ENCODE data around the gene GALNT10.

The GALNT10 gene

DNA sequence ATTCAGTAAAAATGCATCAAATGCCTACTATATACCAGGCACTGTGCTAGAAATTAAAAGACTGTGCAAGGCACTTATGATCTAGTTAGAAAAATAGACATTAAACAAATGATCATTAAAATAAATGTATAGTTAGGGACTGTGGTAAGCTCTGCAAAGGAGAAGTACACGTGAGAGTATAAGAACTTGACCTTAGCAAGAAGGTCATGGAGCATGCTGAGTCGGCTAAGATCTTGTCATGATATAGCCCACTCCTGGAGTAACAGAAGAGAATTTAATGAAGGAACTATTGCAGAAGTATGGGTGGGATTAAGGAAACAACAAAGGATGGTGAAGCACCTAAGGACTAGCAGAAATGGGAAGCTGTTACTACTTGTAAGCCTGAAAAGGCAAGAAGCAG is 231.8 kb downstream of the GALNT10 start:
- Histone ChIP-seq H3K9me3 (ENCODE audit: control insufficient read depth, insufficient read depth, low read depth, low read length) (no peaks in the 10 kb centered on the region), H3K9ac (ENCODE audit: low read length) (no peak overlapping the region), H3K27ac (ENCODE audit: low read depth, low read length) (no peak overlapping the region), H3K4me1 (ENCODE audit: control insufficient read depth, insufficient read depth, low read length) (no peaks in the 10 kb centered on the region), H3K4me3 (ENCODE audit: low read depth, low read length) (no peak overlapping the region), H3K27me3 (ENCODE audit: control insufficient read depth, insufficient read depth, low read length) (no peaks in the 10 kb centered on the region), H3K36me3 (ENCODE audit: control insufficient read depth, insufficient read depth, low read length) (no peaks in the 10 kb centered on the region)

DNA sequence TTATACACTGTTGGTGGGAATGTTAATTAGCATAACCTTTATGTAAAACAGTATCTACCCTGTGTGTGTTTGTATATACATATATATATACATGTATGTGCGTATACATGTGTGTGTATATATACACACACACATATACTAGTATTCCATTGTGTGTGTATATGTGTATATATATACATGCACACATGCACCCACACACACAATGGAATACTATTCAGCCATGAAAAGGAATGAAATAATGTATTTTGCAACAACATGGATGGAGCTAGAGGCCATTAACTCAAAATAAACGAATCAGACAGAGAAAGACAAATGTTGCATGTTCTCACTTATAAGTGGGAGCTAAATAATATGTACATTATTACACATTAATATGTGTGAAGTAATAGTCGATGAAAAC is 237.7 kb downstream of the GALNT10 start:
- no peaks in the 10 kb centered on the region for H3K36me3 ChIP-seq (ENCODE audit: control insufficient read depth, insufficient read depth, low read length)
- H3K9me3 ChIP-seq (ENCODE audit: control insufficient read depth, insufficient read depth, low read depth, low read length): no peaks in the 10 kb centered on the region
- no peak overlapping the region for H3K9ac ChIP-seq (ENCODE audit: low read length)
- H3K27ac ChIP-seq (ENCODE audit: low read depth, low read length): no peak overlapping the region
- no peak overlapping the region for H3K4me3 ChIP-seq (ENCODE audit: low read depth, low read length)
- no peaks in the 10 kb centered on the region for H3K27me3 ChIP-seq (ENCODE audit: control insufficient read depth, insufficient read depth, low read length)
- no peaks in the 10 kb centered on the region for H3K4me1 ChIP-seq (ENCODE audit: control insufficient read depth, insufficient read depth, low read length)

DNA sequence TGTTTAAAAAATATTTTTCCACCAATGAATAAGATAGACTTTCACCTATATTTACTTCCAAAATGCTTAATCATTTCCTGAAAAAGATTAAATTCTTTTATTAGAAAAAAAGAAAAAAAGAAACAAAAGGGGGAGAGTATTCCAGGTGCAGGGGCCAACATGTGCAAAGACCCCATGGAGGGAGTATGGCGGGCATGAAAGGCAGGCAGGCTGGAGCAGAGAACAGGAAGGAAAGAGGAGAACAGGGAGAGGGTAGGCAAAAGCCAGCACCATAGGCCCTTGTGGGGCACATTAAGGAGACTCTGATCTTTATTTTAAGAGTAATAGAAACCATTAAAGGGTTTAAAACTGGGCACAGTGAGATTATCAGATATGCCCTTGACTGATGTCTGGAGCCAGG is 238.8 kb downstream of the GALNT10 start:
- Histone ChIP-seq H3K9me3 (ENCODE audit: control insufficient read depth, insufficient read depth, low read depth, low read length) (no peaks in the 10 kb centered on the region), H3K4me1 (ENCODE audit: control insufficient read depth, insufficient read depth, low read length) (no peaks in the 10 kb centered on the region), H3K36me3 (ENCODE audit: control insufficient read depth, insufficient read depth, low read length) (no peaks in the 10 kb centered on the region), H3K27me3 (ENCODE audit: control insufficient read depth, insufficient read depth, low read length) (no peaks in the 10 kb centered on the region), H3K4me3 (ENCODE audit: low read depth, low read length) (no peak overlapping the region), H3K9ac (ENCODE audit: low read length) (no peak overlapping the region), H3K27ac (ENCODE audit: low read depth, low read length) (no peak overlapping the region)

DNA sequence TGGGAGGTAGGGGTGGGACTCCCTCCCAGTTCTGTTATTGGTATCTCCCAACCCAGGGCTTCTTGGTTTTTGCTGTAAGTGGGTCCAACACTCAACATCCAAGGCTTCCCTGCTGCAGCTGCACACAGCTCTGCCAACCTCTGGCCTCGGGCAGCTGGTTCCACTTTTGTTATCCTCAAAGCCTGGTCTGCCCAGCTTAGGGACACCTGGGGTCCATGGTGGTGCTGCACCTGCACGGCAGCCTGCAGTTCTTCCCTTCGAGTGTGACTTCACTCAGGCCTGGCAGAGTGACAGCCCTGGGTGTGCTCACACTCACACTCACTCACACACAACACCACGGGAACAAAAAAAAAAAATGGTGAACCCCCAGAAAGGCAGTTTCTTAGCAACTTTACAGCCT is 239.9 kb downstream of the GALNT10 start:
- Histone ChIP-seq H3K27me3 (ENCODE audit: control insufficient read depth, insufficient read depth, low read length) (no peaks in the 10 kb centered on the region), H3K9ac (ENCODE audit: low read length) (no peak overlapping the region), H3K9me3 (ENCODE audit: control insufficient read depth, insufficient read depth, low read depth, low read length) (no peaks in the 10 kb centered on the region), H3K4me1 (ENCODE audit: control insufficient read depth, insufficient read depth, low read length) (no peaks in the 10 kb centered on the region), H3K36me3 (ENCODE audit: control insufficient read depth, insufficient read depth, low read length) (no peaks in the 10 kb centered on the region), H3K4me3 (ENCODE audit: low read depth, low read length) (no peak overlapping the region), H3K27ac (ENCODE audit: low read depth, low read length) (no peak overlapping the region)

DNA sequence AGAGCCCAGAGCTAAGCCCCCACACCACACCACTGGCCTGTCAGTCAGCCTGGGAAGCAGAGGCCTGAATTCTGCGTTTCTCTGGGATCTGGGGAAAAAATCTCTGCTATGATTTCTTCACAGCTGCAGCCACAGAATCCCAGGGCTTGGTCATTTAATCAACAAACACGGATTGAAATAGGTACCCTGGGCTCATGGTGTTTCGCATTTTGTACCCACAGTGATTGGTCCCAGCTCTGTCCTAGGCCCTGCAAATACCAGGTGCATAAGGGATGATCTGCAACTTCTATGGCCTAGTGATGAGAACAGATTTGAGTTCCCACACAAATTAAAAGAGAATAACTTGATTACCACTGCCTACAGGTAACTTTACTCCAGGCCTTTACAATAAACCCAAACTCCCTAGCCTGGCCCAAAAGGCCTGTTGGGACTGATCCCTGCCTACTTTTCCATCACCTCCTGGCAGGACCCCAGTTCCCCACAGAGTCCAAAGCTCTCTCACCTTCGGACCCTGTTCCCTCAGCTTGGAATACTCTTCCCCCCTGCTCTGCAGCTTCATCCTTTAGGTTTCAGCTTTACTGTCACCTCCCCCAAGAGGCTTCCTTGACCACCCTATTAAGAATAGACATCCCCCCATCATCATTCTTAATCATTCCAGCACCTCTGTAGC is 240.6 kb downstream of the GALNT10 start:
- H3K27me3 ChIP-seq (ENCODE audit: control insufficient read depth, insufficient read depth, low read length): no peaks in the 10 kb centered on the region
- H3K4me1 ChIP-seq (ENCODE audit: control insufficient read depth, insufficient read depth, low read length): no peaks in the 10 kb centered on the region
- H3K27ac ChIP-seq (ENCODE audit: low read depth, low read length): no peak overlapping the region
- H3K9ac ChIP-seq (ENCODE audit: low read length): no peak overlapping the region
- H3K9me3 ChIP-seq (ENCODE audit: control insufficient read depth, insufficient read depth, low read depth, low read length): peaks cover 6% of the 10 kb centered on the region; the same call in 1 of the 2 replicates
- no peak overlapping the region for H3K4me3 ChIP-seq (ENCODE audit: low read depth, low read length)
- H3K36me3 ChIP-seq (ENCODE audit: control insufficient read depth, insufficient read depth, low read length): peaks cover 6% of the 10 kb centered on the region

DNA sequence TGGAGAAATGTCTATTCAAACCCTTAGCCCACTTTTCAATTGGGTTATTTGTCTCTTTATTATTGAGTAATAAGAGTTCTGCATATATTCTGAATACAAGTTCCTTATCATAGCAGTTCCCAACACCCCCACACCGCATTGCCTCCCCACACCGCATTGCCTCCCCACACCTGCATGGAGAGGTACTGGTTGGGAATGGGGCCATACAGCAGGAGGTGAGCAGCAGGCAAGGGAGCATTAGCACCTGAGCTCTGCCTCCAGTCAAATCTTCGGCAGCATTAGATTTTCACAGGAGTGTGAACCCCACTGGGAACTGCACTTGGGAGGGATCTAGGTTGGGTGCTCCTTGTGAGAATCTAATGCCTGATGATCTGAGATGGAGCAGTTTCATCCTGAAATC is 244.7 kb downstream of the GALNT10 start:
- Histone ChIP-seq H3K4me3 (ENCODE audit: low read depth, low read length) (no peak overlapping the region), H3K9ac (ENCODE audit: low read length) (no peak overlapping the region), H3K27me3 (ENCODE audit: control insufficient read depth, insufficient read depth, low read length) (no peaks in the 10 kb centered on the region), H3K9me3 (ENCODE audit: control insufficient read depth, insufficient read depth, low read depth, low read length) (peaks cover 6% of the 10 kb centered on the region; the same call in 1 of the 2 replicates), H3K27ac (ENCODE audit: low read depth, low read length) (no peak overlapping the region), H3K36me3 (ENCODE audit: control insufficient read depth, insufficient read depth, low read length) (peaks cover 19% of the 10 kb centered on the region), H3K4me1 (ENCODE audit: control insufficient read depth, insufficient read depth, low read length) (no peaks in the 10 kb centered on the region)

DNA sequence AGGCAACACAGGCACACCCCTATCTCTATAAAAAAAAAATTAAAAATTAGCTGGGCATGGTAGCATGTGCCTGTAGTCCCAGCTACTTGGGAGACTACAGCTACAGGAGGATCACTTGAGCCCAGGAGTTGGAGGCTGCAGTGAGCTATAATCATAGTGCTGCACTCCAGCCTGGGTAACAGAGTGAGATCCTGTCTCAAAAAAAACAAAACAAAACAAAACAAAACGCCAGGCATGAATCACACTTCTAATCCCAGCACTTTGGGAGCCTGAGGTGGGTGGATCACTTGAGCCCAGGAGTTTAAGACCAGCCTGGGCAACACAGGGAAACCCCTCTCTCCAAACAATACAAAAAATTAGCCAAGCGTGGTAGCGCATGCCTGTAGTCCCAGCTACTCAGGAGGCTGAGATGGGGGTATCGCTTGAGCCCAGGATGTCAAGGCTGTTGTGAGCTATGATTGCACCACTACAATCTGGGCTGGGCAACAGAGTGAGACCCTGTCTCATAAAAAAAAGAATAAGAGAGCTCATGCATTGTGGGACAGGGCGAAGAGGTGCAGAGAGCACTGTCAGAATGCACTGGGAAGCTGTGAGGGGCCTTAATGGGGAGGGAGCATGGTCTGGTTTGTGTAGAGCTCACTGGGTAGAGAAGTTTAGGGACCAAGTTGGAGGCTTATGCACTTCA is 246.9 kb downstream of the GALNT10 start:
- peaks cover 6% of the 10 kb centered on the region; the same call in 1 of the 2 replicates for H3K9me3 ChIP-seq (ENCODE audit: control insufficient read depth, insufficient read depth, low read depth, low read length)
- H3K9ac ChIP-seq (ENCODE audit: low read length): no peak overlapping the region
- H3K27me3 ChIP-seq (ENCODE audit: control insufficient read depth, insufficient read depth, low read length): no peaks in the 10 kb centered on the region
- H3K27ac ChIP-seq (ENCODE audit: low read depth, low read length): no peak overlapping the region
- H3K36me3 ChIP-seq (ENCODE audit: control insufficient read depth, insufficient read depth, low read length): peaks cover 39% of the 10 kb centered on the region
- H3K4me3 ChIP-seq (ENCODE audit: low read depth, low read length): no peak overlapping the region
- H3K4me1 ChIP-seq (ENCODE audit: control insufficient read depth, insufficient read depth, low read length): no peaks in the 10 kb centered on the region

DNA sequence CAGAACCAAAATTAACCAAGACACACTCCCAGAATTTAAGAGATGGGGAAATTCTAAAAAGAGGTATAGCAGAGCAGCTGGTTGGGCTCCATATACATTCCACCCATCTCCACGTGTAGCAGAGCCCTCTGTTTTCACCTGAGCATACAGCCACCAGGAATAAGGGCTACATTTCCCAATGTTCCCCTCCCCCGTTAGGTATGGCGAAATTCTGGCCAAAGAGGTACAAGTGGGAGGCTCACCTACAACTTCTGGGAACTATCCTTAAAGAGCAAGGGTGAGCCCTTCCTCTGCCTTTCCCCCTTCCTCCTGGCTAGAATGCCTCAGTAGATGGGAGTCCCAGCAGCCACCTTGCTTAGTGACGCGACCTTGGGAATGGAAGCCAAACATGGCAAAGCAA is 250.0 kb downstream of the GALNT10 start:
- Histone ChIP-seq H3K9ac (ENCODE audit: low read length) (no peak overlapping the region), H3K27me3 (ENCODE audit: control insufficient read depth, insufficient read depth, low read length) (no peaks in the 10 kb centered on the region), H3K4me3 (ENCODE audit: low read depth, low read length) (no peak overlapping the region), H3K27ac (ENCODE audit: low read depth, low read length) (no peak overlapping the region), H3K9me3 (ENCODE audit: control insufficient read depth, insufficient read depth, low read depth, low read length) (peaks cover 5% of the 10 kb centered on the region; the same call in 1 of the 2 replicates), H3K4me1 (ENCODE audit: control insufficient read depth, insufficient read depth, low read length) (0 out of 2 replicates have a peak, but pooled peaks cover 5% of the 10 kb centered on the region), H3K36me3 (ENCODE audit: control insufficient read depth, insufficient read depth, low read length) (peaks cover 40% of the 10 kb centered on the region)

DNA sequence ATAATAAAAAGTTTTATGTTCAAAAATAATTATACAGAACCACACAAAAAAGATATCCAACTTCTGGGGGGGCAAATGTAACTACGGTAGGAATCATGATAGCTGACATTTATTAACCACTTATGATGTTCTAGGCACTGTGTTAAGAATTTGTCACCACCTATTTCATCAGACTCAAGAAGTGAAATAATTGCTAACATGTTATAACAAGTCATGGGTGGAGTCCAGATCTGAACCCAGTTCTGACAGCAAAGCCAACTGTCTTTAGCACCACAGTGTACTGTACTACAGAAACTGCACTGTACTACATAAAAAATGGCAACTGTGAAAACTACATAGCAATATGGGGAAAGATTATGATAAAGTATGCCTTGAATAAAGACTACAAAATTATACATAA is 252.3 kb downstream of the GALNT10 start:
- no peak overlapping the region for H3K4me3 ChIP-seq (ENCODE audit: low read depth, low read length)
- peaks cover 11% of the 10 kb centered on the region for H3K4me1 ChIP-seq (ENCODE audit: control insufficient read depth, insufficient read depth, low read length)
- H3K9ac ChIP-seq (ENCODE audit: low read length): no peak overlapping the region
- peaks cover 27% of the 10 kb centered on the region for H3K36me3 ChIP-seq (ENCODE audit: control insufficient read depth, insufficient read depth, low read length)
- no peaks in the 10 kb centered on the region for H3K9me3 ChIP-seq (ENCODE audit: control insufficient read depth, insufficient read depth, low read depth, low read length)
- H3K27me3 ChIP-seq (ENCODE audit: control insufficient read depth, insufficient read depth, low read length): no peaks in the 10 kb centered on the region
- no peak overlapping the region for H3K27ac ChIP-seq (ENCODE audit: low read depth, low read length)

DNA sequence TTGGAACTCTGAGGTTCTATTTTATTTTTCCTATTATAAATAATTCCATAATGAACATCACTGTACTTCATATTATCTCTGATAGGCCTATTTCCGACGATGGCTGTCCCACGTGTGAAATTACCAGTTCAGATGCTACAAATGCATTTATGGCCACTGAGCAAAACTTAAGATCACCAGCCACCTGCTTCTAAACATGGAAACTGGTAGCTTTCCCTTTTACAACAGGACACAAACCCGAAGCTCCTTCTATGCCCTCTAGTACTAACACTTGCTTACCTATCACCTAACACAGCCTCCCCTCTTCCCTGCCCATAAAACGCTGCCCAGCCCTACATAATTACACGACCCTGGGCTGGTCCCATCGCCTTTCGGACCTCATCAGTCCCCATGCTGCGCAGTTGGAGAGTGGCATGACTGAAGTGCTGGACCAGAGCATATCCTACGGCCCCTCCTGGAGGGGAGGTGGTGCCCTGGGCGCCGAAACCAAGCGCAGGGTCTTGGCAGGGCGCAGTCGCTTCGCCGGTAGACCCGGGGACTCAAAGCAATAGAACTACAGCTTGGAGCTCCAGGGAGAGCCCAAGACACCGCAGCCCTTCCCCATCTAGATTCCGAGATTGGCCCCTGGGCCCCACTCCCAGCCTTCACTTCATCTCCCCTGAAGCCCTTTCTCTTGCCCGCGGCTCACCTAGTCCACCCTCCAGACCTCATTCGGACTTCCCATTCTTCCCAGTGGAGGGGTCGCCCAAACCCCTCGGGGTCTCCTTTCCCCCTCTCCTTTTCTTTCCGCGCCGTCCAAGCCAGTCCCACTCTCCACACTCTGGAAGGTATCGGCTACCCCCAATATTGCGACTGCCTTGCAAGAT is 254.3 kb downstream of the GALNT10 start:
- Histone ChIP-seq H3K27ac (ENCODE audit: low read depth, low read length) (no peak overlapping the region), H3K4me1 (ENCODE audit: control insufficient read depth, insufficient read depth, low read length) (peaks cover 11% of the 10 kb centered on the region), H3K27me3 (ENCODE audit: control insufficient read depth, insufficient read depth, low read length) (no peaks in the 10 kb centered on the region), H3K9ac (ENCODE audit: low read length) (peak overlapping the region; percentile 63), H3K4me3 (ENCODE audit: low read depth, low read length) (peak overlapping the region; percentile 93), H3K9me3 (ENCODE audit: control insufficient read depth, insufficient read depth, low read depth, low read length) (no peaks in the 10 kb centered on the region), H3K36me3 (ENCODE audit: control insufficient read depth, insufficient read depth, low read length) (peaks cover 21% of the 10 kb centered on the region)
